ENCODE results near the gene RNF144A. TPM values are rescaled to one million over a fixed set of nuclear protein-coding genes. Genes with fewer than 3 reads are reported as not detected.

RNF144A gene
- total RNA-seq, 1 donor from 2014 or later, result 1.8 TPM

DNA sequence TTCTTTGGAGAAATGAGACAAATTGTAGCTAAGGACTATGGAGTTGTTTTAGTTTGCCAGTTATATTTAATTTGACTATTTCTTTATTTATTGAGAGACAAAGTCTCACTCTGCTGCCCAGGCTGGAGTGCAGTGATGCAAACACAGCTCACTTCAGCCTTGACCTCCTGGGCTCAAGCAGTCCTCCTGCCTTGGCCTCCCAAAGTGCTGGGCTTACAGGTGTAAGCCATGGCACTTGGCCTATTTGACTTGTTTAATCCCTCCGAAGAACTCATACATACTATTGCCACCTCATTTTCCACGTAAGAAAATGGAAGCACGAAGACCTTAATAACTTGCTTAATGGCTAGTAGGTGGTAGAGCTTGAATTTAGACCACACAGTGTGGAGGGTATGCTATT lies 988 bp upstream of the RNF144A start:
- Histone ChIP-seq H3K27ac (no peak overlapping the region), H3K36me3 (no peaks in the 10 kb centered on the region), H3K4me1 (peaks cover 3 to 6% of the 10 kb centered on the region in 2 donors), H3K4me3 (no peak overlapping the region), H3K27me3 (no peaks in the 10 kb centered on the region), H3K9me3 (no peaks in the 10 kb centered on the region)
- intact Hi-C loops (cut with DNase I), result loop anchor here (5.0 kb wide), 1 partner anchor 96 kb away; no protein-coding TSS in a partner anchor
- DNase-seq (ENCODE audit: low spot score in 2 of 2), result no peak
- TF ChIP-seq, protein P1, sequence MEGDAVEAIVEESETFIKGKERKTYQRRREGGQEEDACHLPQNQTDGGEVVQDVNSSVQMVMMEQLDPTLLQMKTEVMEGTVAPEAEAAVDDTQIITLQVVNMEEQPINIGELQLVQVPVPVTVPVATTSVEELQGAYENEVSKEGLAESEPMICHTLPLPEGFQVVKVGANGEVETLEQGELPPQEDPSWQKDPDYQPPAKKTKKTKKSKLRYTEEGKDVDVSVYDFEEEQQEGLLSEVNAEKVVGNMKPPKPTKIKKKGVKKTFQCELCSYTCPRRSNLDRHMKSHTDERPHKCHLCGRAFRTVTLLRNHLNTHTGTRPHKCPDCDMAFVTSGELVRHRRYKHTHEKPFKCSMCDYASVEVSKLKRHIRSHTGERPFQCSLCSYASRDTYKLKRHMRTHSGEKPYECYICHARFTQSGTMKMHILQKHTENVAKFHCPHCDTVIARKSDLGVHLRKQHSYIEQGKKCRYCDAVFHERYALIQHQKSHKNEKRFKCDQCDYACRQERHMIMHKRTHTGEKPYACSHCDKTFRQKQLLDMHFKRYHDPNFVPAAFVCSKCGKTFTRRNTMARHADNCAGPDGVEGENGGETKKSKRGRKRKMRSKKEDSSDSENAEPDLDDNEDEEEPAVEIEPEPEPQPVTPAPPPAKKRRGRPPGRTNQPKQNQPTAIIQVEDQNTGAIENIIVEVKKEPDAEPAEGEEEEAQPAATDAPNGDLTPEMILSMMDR (IDR thresholded peaks at IDR 0.05), result no peak

DNA sequence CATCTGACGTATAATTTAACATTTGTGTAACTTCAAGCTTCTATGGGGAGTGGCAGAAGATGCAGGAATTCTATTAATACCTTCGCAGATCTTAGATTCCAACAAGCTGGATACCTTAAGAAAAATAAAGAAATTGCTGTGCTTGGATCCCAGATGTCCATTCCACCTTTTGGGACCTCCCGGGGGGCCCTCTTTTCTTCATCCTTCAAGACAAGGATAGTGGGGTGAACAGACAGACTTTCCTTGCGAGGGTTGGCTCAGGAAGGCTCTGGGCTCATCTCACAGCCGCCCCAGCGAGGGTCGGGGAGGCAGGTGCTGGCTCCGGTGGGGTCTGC lies 509 bp upstream of the RNF144A start:
- no peaks in the 10 kb centered on the region for H3K9me3 ChIP-seq
- intact Hi-C loops (cut with DNase I), result loop anchor here (5.0 kb wide), 1 partner anchor 96 kb away; no protein-coding TSS in a partner anchor
- no peak for DNase-seq (ENCODE audit: low spot score in 2 of 2)
- peak overlapping the region; percentile 31 to 98 for H3K4me3 ChIP-seq
- H3K4me1 ChIP-seq, result peaks cover 3 to 6% of the 10 kb centered on the region in 2 donors
- TF ChIP-seq, protein P1 (IDR thresholded peaks at IDR 0.05), result no peak
- H3K27me3 ChIP-seq, result no peaks in the 10 kb centered on the region
- H3K36me3 ChIP-seq, result no peaks in the 10 kb centered on the region
- H3K27ac ChIP-seq, result no peak overlapping the region

DNA sequence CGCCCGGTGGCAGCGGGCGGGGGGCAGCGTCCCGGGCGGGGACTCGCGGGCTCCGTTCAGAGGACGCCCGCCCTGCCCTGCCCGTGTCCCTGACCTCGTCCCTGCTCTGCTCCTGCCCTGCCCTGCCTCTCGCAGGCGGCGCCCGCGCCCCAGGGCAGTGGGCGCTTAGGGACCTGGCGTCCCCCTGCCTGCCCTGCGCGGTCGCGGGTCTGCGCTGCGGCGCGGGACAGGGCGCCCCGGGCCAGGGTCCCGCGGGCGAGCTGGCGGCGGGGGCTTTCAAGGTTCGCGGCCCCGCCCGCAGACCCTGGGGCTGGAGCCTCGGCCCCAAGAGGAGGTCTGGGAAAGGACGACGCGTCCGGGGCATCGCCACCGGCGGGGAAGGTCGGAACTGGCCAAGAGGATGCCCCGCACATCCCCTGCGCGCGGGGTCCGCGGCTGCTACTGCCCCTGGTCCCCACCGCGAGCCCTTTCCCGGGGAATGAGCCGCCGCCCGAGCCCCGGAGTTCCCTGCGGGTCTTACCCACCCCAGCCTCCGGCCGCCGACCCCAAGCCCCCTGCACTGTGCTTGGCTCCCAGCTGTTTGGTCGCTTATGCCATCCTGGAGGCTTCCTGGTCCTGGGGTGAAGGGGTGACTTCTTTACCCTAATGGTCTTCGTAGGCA lies 679 bp downstream of the RNF144A start:
- H3K4me3 ChIP-seq, result peak overlapping the region; percentile 83 to 98
- no peaks in the 10 kb centered on the region for H3K36me3 ChIP-seq
- no peaks in the 10 kb centered on the region for H3K27me3 ChIP-seq
- H3K9me3 ChIP-seq, result no peaks in the 10 kb centered on the region
- H3K27ac ChIP-seq, result no peak overlapping the region
- TF ChIP-seq, protein P1 (IDR thresholded peaks at IDR 0.05), result no peak
- intact Hi-C loops (cut with DNase I), result loop anchor here (2.0 to 5.0 kb wide), 2 partner anchors 94 to 119 kb away; no protein-coding TSS in a partner anchor
- no peak for DNase-seq (ENCODE audit: low spot score in 2 of 2)
- H3K4me1 ChIP-seq, result peaks cover 3 to 6% of the 10 kb centered on the region in 2 donors

DNA sequence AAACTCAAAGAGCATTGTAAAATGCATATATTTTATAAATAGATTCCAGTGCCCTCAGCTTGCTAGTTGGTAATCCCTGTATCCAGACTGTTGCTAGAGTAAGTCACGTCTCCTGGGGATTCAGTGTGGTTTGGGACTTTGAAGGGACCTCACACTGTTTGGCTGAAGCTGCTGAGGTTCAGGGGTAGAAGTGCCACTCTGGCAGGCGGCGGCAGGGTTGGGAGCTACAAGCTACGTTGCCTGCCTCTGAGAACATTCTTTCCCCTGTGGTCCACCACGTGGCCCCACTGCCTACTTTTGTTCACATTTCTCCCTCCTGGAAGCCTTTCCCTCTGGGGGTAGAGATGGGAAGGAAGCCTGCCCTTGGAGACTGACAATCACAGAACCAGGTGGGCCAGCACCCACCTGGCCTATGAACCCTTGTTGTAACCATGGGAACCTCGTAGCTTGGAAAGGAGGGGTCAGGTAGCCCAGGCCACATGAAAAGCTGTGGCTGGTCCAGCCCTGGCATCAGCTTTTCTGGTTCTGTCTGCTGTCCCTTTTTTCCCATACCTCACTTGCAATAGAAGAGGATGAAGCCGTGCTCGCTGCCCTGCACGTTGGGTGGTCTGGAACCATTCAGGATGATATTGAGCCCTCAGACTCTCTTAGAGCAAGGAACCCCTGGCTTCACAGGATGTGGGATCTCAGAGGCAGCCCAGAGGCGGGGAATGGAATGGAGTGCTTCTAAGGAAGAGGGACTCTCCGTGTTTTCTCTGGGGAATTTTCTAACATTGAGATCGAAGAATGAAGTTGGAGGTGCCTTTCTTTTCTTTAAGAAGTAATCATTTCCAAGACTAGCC lies 2.9 kb downstream of the RNF144A start:
- Histone ChIP-seq H3K27ac (no peak overlapping the region), H3K27me3 (no peaks in the 10 kb centered on the region), H3K4me1 (peaks cover 3 to 6% of the 10 kb centered on the region in 2 donors), H3K4me3 (no peak overlapping the region), H3K9me3 (no peaks in the 10 kb centered on the region), H3K36me3 (no peaks in the 10 kb centered on the region)
- TF ChIP-seq, protein P1 (IDR thresholded peaks at IDR 0.05), result no peak
- intact Hi-C loops (cut with DNase I), result loop anchor here (2.0 to 5.0 kb wide), 2 partner anchors 92 to 117 kb away; no protein-coding TSS in a partner anchor
- DNase-seq (ENCODE audit: low spot score in 2 of 2), result no peak

DNA sequence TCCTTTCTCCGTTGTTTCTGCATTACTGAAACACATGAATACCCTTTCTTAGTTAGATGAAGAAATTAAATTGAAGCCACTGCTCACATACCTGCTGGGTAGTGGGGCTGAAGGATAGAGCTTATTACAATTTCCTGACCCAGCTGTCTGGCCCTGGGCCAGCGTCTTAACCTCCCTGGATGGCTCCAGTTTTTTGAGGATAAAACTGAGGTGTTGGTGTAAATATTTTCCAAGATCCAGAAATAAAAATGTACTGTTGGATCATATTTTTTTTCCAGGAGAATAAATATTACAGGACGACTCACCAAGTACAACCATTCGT lies 3.5 kb downstream of the RNF144A start:
- H3K4me1 ChIP-seq, result peaks cover 3 to 6% of the 10 kb centered on the region in 2 donors
- no peak for DNase-seq (ENCODE audit: low spot score in 2 of 2)
- TF ChIP-seq, protein P1 (IDR thresholded peaks at IDR 0.05), result no peak
- intact Hi-C loops (cut with DNase I), result no loop called here
- no peaks in the 10 kb centered on the region for H3K9me3 ChIP-seq
- H3K4me3 ChIP-seq, result no peak overlapping the region
- no peak overlapping the region for H3K27ac ChIP-seq
- H3K36me3 ChIP-seq, result no peaks in the 10 kb centered on the region
- H3K27me3 ChIP-seq, result no peaks in the 10 kb centered on the region

Data from ascending aorta (tissue), 2 donors.